Large intestine (tissue), 3 donors: ENCODE results near the gene ELMO2. TPM values are rescaled to one million over a fixed set of nuclear protein-coding genes. Genes with fewer than 3 reads are reported as not detected.

ENCODE experiments used
- DNase-seq, 2 donors: peaks; one replicate each; pipeline versions ENCODE4 v3.0.0 to v3.0.0-alpha.2; 2013
- H3K27ac ChIP-seq: one replicate; pipeline ENCODE4 v1.5.1; 2013; ENCODE audit warnings: low read length
- H3K27me3 ChIP-seq: 2 replicates; pipeline ENCODE4 v1.6.1; 2013; ENCODE audit warnings: low read length; ENCODE audit not compliant: control insufficient read depth, insufficient read depth
- H3K36me3 ChIP-seq: 2 replicates; pipeline ENCODE4 v1.6.1; 2013; ENCODE audit warnings: low read length; ENCODE audit not compliant: control insufficient read depth, insufficient read depth
- H3K4me1 ChIP-seq: one replicate; pipeline ENCODE4 v1.6.1; 2013; ENCODE audit warnings: low read length; ENCODE audit not compliant: control insufficient read depth, insufficient read depth
- H3K4me3 ChIP-seq: one replicate; pipeline ENCODE4 v1.5.1; 2013; ENCODE audit warnings: low read length
- H3K9me3 ChIP-seq: one replicate; pipeline ENCODE4 v1.6.1; 2013; ENCODE audit warnings: mild to moderate bottlenecking, low read depth, low read length, moderate library complexity; ENCODE audit not compliant: control insufficient read depth
- WGBS: methylation state at CpG from one replicate; pipeline ENCODE4 v1.1.5; 2013; ENCODE audit warnings: low lambda C conversion rate; ENCODE audit not compliant: insufficient coverage; 5-methylcytosine and 5-hydroxymethylcytosine counted together
- polyA plus RNA-seq: library from polyadenylated mRNA; unstranded; fragments of 120-200 nt; gene quantifications from one replicate; pipeline ENCODE4 v1.2.1, GENCODE V29; 2013

The ELMO2 gene
- polyA plus RNA-seq, 1 donor: 40.2 TPM

DNA sequence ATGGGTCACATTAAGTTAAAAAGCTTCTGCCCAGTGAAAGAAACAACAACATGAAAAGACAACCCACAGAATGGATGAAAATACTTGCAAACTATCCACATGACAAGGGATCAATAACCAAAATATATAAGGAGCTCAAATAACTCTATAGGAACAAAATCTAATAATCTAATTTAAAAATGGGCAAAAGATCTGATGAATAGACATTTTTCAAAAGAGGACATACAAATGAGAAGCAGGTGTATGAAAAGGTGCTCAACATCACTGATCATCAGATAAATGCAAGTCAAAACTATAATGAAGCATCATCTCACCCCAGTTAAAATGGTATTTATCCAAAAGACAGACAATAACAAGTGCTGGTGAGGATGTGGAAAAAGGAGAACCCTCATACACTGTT is 21.0 kb upstream of the ELMO2 start:
- peaks cover 8% of the 10 kb centered on the region for H3K27me3 ChIP-seq
- H3K27ac ChIP-seq: no peak overlapping the region
- H3K4me3 ChIP-seq: no peak overlapping the region

GRCh38 chr20:46423882-46424482 is 17.6 kb upstream of the ELMO2 start:
- Histone ChIP-seq H3K27ac (no peak overlapping the region), H3K27me3 (no peaks in the 10 kb centered on the region), H3K4me1 (no peaks in the 10 kb centered on the region), H3K4me3 (no peak overlapping the region), H3K9me3 (no peaks in the 10 kb centered on the region), H3K36me3 (no peaks in the 10 kb centered on the region)
- WGBS: no CpG with 5 or more reads among the region's 2 CpGs
- no peak for DNase-seq

More for the DNA sequence above, 21.0 kb upstream of the ELMO2 start:
- DNase-seq: no peak
- H3K36me3 ChIP-seq: no peaks in the 10 kb centered on the region
- no peaks in the 10 kb centered on the region for H3K9me3 ChIP-seq
- H3K4me1 ChIP-seq: no peaks in the 10 kb centered on the region

DNA sequence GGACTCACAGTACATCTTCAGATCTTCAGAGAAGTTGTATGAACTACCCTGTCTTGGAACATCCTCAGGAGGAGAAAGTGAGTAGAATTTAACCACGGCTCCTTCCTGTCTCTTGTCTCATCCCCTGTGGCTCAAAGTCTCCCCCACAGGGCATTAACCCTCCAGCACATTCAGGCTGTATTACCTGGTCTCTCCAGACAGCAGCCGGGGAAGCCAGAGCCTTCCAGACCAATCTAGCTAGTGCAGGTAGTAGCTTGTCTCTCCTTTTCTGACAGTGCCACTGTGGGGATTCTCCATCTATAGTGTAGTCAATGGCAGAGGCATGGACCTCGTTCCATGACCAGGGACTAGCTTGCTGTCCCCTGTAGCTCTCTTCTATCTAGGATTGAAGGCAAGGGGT is 16.9 kb upstream of the ELMO2 start:
- DNase-seq: no peak
- Histone ChIP-seq H3K4me3 (no peak overlapping the region), H3K27ac (no peak overlapping the region), H3K9me3 (no peaks in the 10 kb centered on the region), H3K27me3 (no peaks in the 10 kb centered on the region), H3K4me1 (no peaks in the 10 kb centered on the region), H3K36me3 (no peaks in the 10 kb centered on the region)
- WGBS: no CpG with 5 or more reads among the region's 3 CpGs

DNA sequence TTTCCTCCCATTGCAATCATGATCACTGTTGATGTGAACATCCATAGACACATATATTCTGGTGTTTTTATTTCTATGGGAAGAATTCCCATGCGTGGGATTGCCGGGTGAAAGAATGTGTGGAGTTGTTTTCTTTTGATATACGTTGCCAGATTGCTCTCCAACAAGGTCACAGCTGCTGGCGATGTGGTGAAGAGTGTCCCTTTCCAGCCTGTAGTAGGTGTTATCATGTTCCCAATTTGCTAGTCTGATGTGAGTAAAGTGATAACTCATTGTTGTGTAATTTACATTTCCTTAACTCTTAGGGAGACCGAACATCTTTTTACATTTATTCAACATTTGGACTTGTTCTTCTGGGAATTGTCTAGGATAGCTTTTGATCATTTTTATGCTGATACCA is 14.5 kb upstream of the ELMO2 start:
- H3K27ac ChIP-seq: no peak overlapping the region
- no peaks in the 10 kb centered on the region for H3K4me1 ChIP-seq
- H3K9me3 ChIP-seq: no peaks in the 10 kb centered on the region
- no peak overlapping the region for H3K4me3 ChIP-seq
- H3K27me3 ChIP-seq: no peaks in the 10 kb centered on the region
- WGBS: 100% methylated on average over 1 of the region's 5 CpGs
- no peaks in the 10 kb centered on the region for H3K36me3 ChIP-seq
- DNase-seq: no peak

DNA sequence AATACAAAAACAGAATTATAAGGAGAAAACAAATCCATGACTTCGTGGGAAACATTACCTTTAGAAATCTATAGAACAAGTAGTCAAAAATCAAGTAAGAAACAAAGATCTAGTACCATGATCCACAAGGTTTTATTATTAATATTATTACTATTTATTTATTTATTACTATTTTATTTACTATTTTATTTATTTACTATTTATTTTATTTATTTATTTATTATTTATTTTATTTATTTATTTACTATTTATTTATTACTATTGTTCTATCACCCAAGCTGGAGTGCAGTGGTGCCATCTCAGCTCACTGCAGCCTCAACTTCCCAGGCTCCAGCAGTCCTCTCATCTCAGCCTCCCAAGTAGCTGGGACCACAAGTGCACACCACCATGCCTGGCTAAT is 13.5 kb upstream of the ELMO2 start:
- DNase-seq: no peak
- no peaks in the 10 kb centered on the region for H3K4me1 ChIP-seq
- no peaks in the 10 kb centered on the region for H3K27me3 ChIP-seq
- no peaks in the 10 kb centered on the region for H3K36me3 ChIP-seq
- 100% methylated on average over 1 of the region's 1 CpG for WGBS
- H3K27ac ChIP-seq: no peak overlapping the region
- H3K9me3 ChIP-seq: no peaks in the 10 kb centered on the region
- no peak overlapping the region for H3K4me3 ChIP-seq

- no peak for DNase-seq
- Histone ChIP-seq H3K4me1 (no peaks in the 10 kb centered on the region), H3K9me3 (no peaks in the 10 kb centered on the region), H3K27me3 (no peaks in the 10 kb centered on the region), H3K36me3 (no peaks in the 10 kb centered on the region), H3K27ac (no peak overlapping the region), H3K4me3 (no peak overlapping the region)
- no CpG with 5 or more reads among the region's 2 CpGs for whole genome bisulfite sequencing
Measured at GRCh38 chr20:46416839-46417238, 10.4 kb upstream of the ELMO2 start.

DNA sequence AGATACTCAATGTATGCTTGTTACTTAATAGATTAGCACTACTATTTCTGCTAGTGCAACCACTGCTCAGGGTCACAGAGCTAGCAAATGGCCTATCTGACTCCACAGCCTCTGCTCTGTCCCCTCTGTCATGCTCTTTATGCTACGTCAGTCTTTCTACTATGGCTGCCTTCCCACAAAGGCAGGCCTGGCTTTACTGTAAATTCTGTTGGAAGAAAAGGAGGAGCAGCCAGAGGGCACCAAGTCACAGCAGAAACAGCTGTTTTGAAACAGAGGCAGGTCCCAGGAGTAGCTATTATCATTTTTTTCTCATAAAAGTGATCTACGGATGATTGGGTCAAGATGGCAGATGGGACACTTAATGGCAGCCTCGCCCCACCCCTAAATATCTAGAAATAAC is 10.0 kb upstream of the ELMO2 start:
- Histone ChIP-seq H3K27me3 (no peaks in the 10 kb centered on the region), H3K4me3 (no peak overlapping the region), H3K4me1 (no peaks in the 10 kb centered on the region), H3K9me3 (no peaks in the 10 kb centered on the region), H3K27ac (no peak overlapping the region), H3K36me3 (no peaks in the 10 kb centered on the region)
- WGBS: 100% methylated on average over 1 of the region's 3 CpGs
- no peak for DNase-seq

GRCh38 chr20:46415773-46416172 is 9.4 kb upstream of the ELMO2 start:
- H3K27me3 ChIP-seq: no peaks in the 10 kb centered on the region
- no peaks in the 10 kb centered on the region for H3K36me3 ChIP-seq
- H3K4me3 ChIP-seq: no peak overlapping the region
- no peak overlapping the region for H3K27ac ChIP-seq
- WGBS: no CpG with 5 or more reads among the region's 3 CpGs
- no peaks in the 10 kb centered on the region for H3K4me1 ChIP-seq
- no peak for DNase-seq
- H3K9me3 ChIP-seq: no peaks in the 10 kb centered on the region

GRCh38 chr20:46414608-46415007 is 8.2 kb upstream of the ELMO2 start:
- no peak overlapping the region for H3K4me3 ChIP-seq
- H3K27me3 ChIP-seq: no peaks in the 10 kb centered on the region
- DNase-seq: no peak
- H3K36me3 ChIP-seq: no peaks in the 10 kb centered on the region
- no peak overlapping the region for H3K27ac ChIP-seq
- H3K4me1 ChIP-seq: no peaks in the 10 kb centered on the region
- WGBS: 68% methylated on average over 4 of the region's 5 CpGs
- H3K9me3 ChIP-seq: no peaks in the 10 kb centered on the region

GRCh38 chr20:46411637-46412036 is 5.2 kb upstream of the ELMO2 start:
- no peak for DNase-seq
- Histone ChIP-seq H3K4me3 (no peak overlapping the region), H3K36me3 (no peaks in the 10 kb centered on the region), H3K27me3 (no peaks in the 10 kb centered on the region), H3K27ac (no peak overlapping the region), H3K4me1 (peaks cover 3% of the 10 kb centered on the region), H3K9me3 (no peaks in the 10 kb centered on the region)
- WGBS: no CpG with 5 or more reads among the region's 3 CpGs

DNA sequence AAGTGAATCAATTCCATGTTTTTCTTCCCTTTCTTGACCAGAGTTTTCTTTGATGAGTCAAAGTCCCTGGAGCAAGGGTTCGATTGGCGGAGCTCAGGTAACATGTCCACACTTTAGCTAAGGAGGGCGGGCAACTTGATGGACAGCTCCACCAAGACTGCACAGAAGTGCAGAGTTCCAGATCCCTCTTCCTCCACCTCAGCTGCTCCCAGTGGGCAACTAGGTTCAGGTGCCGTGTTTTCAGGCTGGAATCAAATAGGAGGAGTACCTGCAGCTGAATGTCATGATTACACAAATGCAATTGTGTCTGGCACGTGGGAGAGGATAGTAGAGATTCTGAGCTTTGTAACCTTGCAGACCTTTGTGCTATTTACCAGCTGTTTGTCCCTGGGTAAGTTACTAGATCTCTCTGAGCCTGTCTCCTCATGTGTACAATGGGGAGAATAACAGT is 1.9 kb upstream of the ELMO2 start:
- Histone ChIP-seq H3K4me3 (no peak overlapping the region), H3K9me3 (no peaks in the 10 kb centered on the region), H3K36me3 (no peaks in the 10 kb centered on the region), H3K27me3 (no peaks in the 10 kb centered on the region), H3K4me1 (peaks cover 3% of the 10 kb centered on the region), H3K27ac (no peak overlapping the region)
- DNase-seq: no peak
- WGBS: no CpG with 5 or more reads among the region's 5 CpGs
